ENCODE results near the gene AHNAK2.

Gene AHNAK2

DNA sequence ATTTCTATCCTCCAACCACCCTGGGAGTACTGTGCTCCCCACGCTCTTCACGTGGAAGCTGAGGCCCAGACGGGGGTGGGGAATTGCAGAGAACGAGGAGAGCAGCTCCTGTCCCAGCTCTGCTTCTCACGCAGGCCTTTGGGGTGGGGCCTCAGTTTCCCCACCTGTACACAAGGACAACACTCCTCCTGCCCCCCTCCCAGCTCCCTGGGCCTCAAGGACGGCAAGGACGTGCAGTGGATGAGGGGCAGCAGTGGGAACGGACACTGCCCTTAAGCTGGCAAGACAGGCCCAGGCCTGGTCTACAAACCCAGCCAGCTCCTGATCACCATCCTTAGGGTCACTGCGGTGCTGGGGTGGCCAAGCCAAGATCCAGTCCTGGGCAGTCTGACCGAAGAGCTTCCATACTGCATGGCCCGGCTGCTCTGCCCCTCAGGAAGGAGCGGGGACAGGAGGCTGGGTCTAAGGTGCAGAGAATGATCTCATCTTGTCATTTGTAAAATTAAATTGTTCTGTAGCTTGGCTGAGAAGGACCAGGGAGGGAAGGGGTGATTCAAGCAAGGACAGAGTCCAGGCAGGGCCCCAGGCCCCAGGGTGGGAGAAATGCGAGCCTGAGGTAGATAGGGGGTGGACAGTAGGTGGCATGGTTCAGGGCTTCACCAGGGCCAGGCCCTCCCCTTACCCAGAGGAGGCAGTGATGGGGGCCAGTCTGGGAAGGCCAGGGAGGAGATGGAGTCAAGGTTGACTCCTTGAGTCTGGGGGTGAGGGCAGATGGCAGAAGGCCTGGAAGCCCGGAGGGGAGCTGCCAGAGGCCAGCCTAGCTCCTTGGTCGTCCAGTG is 6.1 kb upstream of the AHNAK2 start:
- no peak for DNase-seq

DNA sequence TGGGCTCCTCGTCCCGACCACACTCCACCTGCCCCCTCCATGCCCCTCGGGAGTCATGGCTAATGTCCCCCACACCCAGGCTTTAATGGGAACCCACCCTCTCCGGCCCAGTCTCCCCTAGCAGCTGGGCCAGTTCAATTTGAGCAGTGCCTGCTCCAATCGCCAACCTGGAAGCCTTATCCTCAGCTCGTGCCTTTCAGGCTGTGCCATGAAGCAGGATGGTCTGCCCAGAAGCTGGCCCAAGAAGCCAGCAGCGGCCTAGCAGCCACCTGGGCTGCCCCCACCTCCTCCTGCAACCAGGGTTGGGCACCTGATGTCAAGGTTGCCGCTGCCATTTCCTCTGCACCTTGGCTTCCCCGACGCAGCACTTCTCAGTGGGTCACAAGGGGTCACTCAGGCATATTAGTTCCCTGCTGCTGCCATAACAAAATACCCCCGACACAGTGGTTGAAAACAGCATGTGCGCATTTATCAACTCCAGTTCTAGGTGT is 5.1 kb upstream of the AHNAK2 start:
- DNase-seq = no peak

DNA sequence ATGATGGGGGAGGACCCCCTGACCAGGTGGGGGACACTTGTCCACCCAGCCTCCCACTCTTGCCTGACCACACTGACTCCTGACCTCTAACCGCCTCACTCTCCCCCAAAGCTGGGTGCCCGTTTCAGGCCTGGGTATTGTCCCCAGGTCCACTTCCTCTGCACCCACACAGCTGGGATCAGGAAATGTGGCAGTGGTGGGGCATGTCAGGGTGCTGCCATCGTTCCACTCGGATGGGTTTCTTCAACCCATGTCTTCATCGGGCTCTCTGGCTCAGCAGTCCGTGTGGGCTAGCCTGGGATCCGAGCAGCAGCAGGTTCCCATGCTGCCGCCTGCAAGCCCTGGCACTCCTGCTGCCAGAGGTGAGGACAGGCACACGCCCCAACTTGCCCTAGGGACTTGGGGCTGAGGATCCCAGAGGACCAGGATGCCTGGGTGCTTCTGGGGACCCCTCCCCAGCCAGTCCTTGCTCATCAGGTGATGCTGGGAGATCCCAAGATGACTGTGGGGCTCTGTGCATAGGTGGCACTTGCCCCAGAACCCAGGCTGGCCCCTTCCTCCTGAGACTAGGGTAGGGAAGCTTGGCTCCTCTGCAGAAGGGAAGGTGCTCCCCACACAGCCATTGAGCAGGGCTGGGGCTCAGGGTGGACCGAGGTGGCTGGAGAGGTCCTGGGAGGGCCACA is 4.5 kb upstream of the AHNAK2 start:
- DNase-seq = no peak

DNA sequence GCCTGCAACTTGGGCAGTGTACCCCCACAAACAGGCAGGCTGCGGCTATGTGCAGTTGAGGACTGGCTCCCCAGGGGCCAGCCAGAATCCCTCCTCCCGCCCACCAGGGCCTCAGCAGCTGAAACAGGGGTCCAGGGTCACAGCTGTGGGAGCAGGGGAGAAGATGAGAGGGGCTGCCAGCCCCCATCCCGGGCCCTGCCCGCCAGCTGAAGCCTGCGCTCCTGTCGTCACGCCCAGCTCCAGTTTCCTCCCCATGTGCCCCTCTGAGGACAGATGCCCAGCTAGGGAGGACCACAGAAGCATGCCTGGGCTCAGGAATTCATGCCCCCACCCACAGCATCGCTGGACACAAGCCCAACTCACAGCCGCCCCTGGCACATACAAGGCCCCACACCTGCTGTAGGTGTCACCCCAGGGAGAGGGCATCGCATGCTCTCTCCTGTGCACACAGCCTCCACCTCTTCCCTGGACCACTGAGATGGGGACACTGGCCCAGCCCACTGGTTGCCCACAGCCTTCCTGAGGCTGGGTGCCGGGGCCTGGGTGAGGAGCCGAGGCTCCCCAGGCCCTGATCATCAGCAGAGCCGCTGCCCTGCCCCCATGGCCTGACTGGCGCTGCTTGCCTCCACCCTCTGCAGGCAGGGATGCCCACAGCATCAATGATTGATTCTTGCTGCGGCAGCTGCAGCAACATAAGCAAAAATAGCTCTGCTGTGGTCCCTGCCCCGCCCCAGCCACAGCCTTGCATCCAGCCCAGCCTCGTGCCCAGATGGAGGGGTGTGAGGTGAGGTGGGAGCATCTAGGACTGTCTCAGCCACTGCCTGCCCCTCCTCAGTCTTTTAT is 3.7 kb upstream of the AHNAK2 start:
- DNase-seq = no peak

DNA sequence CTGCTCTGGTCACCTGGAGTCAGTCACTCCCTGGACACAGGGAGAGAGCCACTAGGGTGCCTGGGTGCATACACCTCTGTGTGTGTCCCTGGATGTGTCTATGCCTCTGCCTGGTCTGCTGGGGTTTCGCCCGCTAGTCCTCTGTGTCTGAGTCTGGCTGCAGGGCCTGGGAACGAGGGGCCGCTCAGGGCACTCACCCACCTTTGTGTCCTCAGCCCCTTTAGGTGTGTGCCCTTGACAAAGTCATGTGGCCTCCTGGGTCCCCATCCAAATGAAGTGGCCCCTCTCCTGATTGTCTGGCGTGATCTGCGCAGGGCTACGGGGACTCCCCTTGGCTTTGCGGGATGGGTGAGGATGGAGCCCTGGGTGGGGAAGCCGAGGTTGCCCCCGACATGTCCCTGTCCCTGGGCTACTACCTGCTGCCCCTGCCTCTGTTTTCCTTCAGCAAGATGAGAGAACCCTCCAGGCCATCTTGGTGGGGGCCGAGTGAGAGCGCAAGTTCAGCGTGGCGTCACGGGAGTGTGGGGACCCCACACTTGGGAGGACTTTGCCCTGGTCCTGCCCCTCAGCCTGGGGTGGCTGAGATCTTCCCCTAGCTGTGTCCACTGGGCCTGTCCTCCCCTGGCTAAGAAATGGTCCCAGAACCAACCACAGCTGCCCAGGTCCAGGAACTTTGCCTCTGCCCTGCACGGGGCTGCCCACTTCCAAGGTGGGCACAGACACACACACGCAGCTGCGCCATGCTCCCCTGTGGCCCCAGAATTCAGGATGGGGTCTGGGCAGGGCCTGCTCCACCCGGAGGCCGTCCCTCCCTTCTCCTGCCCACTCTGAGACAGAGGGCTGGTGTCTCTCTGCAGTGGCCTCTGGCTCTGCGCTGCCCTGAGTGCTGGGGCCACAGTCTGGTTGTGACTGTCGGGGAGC is 2.7 kb upstream of the AHNAK2 start:
- DNase-seq = no peak

DNA sequence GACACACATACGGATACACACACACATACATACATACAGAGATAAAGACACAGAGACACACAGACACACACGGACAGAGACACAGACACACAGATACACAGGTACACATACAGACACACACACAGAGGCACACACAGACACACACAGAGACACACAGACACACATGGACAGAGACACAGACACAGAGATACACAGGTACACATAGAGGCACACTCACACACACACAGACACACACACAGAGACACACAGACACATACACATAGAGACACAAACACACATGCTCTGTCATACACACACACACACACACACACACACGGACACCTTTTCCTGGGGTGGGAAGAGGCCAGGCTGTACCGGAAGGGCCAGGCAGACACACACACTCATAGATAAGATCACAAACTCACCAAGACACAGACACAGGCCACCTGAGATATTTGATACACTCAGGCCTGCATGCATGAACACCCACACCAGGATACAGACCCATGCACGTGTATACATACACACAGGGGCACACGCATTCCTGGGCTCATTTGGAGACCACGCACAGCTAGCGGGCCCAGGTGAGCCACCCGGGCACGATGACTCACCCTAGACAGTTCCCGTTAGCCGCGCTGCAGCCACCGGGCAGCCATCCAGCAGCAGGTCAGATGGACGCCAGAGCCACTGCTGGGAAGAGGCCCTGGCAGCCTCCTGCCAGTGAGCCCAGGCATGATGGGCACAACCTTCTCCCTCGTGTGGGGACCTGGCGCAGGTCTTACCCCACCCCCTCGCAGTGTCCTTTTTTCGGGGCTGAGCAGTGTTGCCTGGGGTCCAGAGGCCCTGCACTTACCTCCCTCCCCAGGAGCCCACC is 1.8 kb upstream of the AHNAK2 start:
- DNase-seq = no peak

DNA sequence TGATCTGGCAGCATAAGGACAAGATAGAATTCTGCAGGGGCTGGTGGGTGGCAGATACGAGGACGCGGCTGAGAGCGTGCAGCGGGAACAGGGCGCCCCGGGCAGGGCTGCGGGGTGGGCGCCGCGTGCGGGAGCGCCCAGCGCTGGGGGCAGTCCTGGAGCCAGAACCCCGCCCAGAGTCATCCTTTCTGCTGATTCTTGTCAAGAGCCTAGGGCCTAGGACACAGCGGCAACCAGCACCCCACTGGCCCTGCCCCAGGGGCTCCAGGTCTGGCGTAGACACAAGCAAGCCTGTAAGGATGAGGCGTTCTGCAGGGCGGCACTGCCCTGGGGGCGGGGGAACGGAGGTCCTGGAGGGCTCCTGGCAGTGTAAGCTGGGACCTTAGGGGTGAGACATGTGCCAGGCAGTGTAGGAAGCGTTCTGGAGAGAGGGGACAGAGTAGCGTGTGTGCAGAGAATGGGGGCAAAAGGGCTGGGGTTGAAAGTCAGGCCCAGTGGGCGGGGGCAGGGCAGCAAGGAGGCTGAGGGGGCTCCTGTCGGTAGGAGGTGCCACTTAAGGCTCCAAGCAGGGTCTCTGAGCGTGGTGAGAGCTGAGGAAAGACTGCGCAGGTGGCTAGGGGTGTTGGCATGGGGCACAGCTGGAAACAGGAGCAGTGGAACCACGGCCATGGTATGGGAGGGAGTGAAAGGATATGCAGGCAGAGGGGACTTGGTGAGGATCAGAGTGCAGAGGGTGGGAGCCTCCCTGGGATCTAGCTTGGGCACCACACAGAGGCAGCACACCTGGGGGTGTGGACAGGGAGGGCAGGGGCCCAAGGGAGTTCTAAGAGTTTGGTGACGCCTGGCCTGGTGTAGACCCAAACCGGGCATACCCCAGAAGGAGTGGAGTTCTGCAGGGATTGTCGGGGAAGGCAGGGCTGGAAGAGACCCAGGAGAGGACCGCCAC is 845 bp upstream of the AHNAK2 start:
- no peak for DNase-seq

DNA sequence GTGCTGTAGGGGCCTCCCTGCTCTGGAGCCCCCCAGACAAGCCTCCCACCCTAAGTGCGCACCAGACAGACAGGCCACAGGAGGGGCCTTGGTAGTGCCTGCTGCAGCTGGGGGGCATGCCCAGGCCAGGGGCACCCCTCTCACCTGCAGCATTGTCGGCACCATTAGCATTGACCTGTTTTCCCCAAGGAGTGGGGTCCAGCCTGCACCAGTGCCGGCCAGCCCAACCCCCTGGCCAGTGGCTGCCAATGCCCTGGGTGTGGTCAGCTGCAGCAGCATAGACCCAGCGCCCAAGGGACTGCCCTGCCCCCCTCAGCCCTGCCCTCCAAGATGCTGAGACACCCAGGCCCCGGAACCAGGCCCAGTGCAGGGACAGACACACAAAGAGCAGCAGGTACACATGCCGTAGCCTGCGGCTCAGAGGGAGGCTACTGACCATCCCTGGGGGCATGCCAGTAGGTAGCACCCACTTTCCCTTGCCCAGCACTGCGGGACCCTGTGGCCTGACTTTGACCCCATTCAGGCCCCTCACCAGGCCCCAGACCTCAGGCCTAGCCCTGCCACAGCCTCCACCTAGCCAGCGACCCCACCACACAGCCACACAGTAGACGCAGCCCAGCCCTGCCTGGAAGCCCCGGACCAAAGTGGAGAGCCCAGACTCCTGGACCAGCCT is 1.0 kb downstream of the AHNAK2 start:
- DNase-seq = no peak

DNA sequence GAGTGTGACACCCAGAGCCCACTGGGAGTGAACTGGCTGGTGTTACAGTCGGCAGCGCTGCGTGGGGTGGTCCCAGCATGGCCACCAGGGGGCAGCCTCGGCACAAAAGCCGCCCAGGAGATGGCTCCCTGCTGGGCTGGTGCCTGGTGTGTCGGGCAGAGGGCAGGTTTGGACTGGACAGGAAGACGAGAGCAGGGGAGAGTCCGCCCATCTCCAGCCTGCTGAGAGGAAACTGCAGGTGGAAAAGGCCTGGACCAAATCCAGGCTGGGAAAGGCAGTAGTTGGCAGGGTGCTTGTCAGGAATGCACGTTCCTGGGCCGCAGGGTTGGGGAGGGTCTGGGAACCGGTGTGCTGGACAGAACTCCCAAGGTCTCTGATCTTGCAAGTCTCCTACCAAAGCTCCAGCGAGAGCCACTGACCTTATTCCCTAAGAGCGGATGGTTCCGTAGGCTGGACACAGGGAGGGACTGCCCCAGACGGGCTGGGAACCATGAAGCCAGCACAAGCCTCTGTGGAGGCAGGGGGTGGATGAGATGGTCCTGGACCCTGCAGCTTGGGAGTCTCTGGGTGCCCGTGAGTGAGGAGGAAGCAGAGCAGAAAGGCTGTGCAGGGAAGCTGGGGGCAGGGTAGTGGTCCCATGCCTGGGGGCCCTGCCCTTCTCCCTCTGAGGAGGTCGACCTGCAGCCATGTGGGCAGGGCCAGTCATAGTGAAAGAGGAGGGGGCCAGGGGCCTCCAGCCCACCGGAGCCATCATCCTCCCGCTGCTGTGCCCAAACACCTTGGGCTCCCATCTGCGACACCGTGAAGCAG is 1.8 kb downstream of the AHNAK2 start:
- DNase-seq = peak; percentile 86

DNA sequence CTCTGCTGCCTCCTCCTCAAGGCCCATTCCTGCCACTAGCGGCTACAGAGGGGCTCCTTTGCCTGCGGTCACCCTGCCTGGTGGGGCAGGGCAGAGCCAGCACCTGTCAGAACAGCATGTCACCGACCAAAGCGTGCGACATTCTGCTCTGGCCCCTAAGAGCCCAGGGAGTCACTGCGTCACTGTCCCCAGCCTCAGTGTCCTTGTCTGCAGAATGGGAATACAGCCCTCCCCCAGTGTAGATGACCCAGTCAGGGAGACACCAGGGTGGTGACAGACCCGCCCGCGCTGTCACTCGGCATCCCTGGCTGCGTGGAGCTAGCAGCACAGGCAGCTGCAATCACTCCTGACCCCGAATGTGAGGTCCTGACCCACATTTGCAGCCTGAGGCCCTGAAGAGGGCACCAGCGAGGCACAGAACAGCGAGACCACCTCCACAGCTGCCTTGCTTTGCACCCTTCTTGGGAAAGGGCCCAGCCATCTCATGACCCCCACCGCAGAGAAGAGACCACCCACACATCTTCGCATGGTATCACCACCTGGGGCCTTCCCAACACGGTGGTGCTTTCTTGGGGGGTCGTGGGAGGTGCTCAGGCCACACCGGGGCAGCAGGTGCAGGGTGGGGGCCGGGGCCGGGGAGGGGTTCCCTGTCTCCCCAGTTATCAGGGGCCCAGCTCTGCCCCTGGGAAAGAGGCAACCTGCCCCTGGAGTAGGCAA is 2.5 kb downstream of the AHNAK2 start:
- DNase-seq = no peak

DNA sequence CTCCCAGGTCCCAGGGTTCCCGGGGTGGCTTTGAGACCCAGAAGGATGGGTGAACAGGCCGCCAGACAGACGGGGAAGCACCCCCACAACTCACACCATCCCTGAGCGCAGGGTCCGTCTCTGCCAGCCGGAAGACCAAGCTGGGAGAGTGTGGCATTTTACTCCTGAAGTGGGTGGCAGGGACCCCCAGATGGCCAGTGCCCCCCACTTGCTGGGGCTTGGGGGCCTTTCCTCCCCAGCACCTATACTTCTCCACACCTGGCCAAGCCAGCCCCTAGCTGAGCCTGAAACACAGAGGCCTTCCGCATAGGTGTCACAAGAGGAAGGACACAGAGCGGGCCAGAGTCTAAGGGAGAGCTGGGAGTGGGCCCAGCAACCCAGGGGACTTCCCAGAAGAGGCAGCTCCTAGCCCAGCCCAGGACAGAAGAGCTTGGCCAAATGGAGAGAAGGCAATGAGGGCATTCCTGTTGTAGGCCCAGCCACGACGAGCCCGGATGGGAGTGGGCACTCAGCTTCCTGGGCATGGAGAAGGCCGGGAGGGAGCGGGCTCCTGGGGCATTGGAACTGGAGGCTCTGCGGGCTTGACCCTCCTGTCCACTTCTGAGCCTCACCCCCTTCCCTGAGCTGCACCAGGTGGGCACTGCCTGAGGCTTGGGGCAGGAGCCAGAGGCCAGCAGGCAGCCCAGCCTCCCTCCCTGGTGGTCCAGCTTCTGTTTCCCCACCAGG is 3.3 kb downstream of the AHNAK2 start:
- DNase-seq = no peak

DNA sequence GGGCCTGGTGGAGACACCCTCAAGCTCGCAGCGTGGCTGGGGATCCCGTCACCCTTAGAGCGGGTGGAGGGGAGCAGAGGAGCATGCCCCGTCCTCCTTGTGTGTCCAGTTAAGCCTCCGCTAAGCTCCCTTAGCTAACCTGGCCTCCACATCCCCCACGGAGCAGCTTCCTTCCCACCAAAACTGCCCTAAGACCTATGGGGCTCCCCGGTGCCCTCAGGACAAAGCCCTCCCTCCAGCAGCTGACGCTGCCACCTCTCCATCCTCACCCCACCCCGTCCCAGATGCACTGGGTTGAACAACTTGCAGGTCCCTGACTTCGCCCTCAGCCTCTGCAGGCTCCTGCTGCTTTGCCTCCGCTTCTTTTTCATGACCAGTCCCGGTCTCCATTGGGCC is 4.0 kb downstream of the AHNAK2 start:
- DNase-seq = no peak

DNA sequence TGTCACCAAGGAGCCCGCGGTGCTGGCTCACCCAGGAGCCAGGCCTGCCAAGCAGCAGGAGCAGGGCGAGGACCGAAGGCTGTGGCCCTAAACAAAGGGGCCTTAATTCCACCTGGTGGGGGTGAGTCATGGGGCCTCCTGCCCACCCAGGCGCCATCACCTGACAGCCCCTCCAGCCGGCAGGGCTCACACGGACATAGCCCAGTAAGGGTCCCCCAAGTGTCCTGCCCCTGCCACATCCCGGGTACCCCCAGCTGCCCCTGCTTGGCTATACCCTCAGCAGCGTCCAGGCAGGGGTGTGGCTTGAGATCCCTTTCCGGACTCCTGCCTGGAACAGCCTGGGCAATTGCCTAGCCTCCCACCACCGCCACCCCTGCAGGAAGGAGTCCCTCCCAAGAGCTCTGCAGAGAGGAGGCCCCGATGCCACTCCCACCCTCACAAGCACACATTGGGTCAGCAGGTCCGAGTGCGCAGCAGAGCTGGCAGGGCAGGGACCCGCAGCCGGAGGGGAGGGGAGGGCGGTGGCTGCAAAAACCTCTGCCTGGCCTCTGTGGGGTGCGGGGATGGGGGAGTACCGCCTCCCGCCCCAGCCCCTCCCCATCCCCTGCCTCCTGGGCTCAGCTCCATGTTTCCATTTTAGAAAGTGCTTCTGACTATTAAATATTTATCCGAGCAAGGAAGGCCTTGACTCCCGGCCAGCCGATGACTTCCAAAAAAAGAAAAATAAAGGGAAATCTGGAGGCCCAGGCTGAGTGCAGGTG is 4.6 kb downstream of the AHNAK2 start:
- DNase-seq = no peak

DNA sequence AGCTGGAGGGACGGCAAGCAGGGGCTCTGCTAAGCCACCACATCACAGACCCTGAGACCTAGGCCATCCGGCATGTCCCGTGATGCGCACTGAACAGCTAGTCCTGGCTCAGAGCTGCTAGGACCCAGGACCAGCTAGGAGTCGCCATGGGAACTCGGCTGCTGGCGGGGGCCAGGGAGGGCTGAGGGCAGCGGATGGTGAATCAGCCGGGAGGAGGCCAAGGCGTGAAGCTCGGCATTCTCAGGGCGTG is 5.1 kb downstream of the AHNAK2 start:
- DNase-seq = no peak

DNA sequence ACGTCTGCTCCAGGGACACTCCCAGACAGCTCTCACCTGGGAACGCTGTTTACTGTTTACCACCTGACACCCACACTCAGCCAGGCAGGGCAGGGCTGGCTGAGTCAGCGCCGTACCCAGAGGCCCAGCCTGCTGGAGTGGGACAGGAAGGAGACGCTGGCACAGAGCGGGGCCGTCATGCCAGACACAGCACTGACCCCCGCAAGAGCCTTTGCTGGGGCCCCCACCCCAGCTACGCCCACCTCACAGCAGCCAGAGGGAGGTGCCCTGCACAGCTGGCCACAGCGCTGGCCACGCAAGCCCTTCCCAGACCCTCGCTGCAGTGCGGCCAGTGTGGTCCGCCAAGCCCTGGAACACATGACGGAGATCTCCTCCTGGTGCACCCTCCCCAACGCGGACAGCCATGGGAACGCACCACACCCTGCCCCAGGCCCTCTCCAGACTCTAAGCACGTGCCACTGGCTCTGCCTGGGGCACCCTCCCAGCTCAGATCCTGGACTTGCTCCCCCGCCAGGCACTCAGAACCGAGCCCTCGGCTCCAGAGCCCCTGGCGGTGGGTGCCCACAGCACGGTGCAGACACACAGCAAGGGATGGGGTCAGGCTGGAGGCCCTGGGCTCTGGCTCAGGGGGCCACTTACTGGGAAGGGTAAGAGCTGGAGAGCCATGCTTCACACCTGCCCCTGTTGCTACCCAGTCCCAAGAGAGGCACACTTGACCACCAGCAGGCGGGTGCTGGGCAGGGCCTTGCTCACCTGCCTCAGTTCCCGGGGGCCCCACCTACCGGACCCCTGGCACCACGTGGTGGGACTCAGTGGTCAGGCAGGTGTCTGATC is 5.7 kb downstream of the AHNAK2 start:
- DNase-seq = no peak

All from NCI-H1105 (cell line).